Measurements from ENCODE around the gene RNF222. TPM values are rescaled to one million over a fixed set of nuclear protein-coding genes. Genes with fewer than 3 reads are reported as not detected.

RNF222 gene
- polyA plus RNA-seq, 1 of the 3 experiments (the other 2 are of a cell fraction) = not detected

GRCh38 chr17:8410883-8411238 lies 13.2 kb upstream of the RNF222 start:
- POLR2A ChIA-PET = no interaction called here

GRCh38 chr17:8409966-8410882 lies 12.6 kb upstream of the RNF222 start:
- Histone ChIP-seq H4K20me1 (ENCODE audit: insufficient read depth) (no peaks in the 10 kb centered on the region), H3K4me1 (ENCODE audit: control insufficient read depth in 1 of 2, insufficient read depth in 2 of 2, low read depth in 1 of 2, low read length in 1 of 2) (no peaks in the 10 kb centered on the region), H3K79me2 (ENCODE audit: insufficient read depth) (no peaks in the 10 kb centered on the region), H3K36me3 (replicated peaks in 1 of 2; ENCODE audit: control insufficient read depth in 1 of 2, insufficient read depth in 2 of 2, low read length in 1 of 2) (no peaks in the 10 kb centered on the region), H2AFZ (ENCODE audit: low read depth) (peak overlapping the region; percentile 81), H3K4me3 (ENCODE audit: low read depth in 2 of 2, low read length in 1 of 2) (peak overlapping the region in 1 of 2 experiments; percentile 48; a peak in 1 of 4 replicates), H3K4me2 (peak overlapping the region; percentile 54), H3K9me2 (no peaks in the 10 kb centered on the region), H3K27me3 (ENCODE audit: insufficient read depth) (peaks cover 17% of the 10 kb centered on the region; the same call in 1 of the 2 replicates), H3K9ac (no peak overlapping the region), H3F3A (replicated peaks; ENCODE audit: insufficient read depth) (no peaks in the 10 kb centered on the region), H3K9me3 (no peaks in the 10 kb centered on the region), H3K27ac (ENCODE audit: low read depth in 2 of 2, low read length in 1 of 2) (no peak overlapping the region)
- ChIA-PET POLR2A (interaction anchor here (1.0 kb wide), 1 partner anchor 336 kb away, joined by 3 read pairs; no protein-coding TSS in a partner anchor), CTCF (interaction anchor here (0.6 to 6.9 kb wide), 31 partner anchors 8 to 1529 kb away, joined by 3 to 82 read pairs (median 4); partner anchors contain the start of genes CCDC42, KRABD2 and MYH10)
- peak; percentile 80 for DNase-seq
- 24% methylated on average over 17 of the region's 19 CpGs for WGBS (ENCODE audit: low lambda C conversion rate)
- no peak for TF ChIP-seq POLR2AphosphoS5 (IDR thresholded peaks at IDR 0.05; ENCODE audit: low read depth, low read length)
- TF ChIP-seq NRF1 (IDR thresholded peaks at IDR 0.05; ENCODE audit: low read depth, low read length) = no peak
- TF ChIP-seq USF2 (IDR thresholded peaks at IDR 0.05; ENCODE audit: borderline replicate concordance, low read depth, low read length) = no peak
- no peak for TF ChIP-seq GATA2 (CRISPR knock-in tag; IDR thresholded peaks at IDR 0.05)
- 0 out of 2 replicates have a peak, but pooled peaks have one; percentile 23 for TF ChIP-seq REST (IDR thresholded peaks at IDR 0.05; ENCODE audit: low read depth, low read length)
- no peak for TF ChIP-seq RFX5 (IDR thresholded peaks at IDR 0.05; ENCODE audit: low read length)
- no peak for TF ChIP-seq MEF2A (IDR thresholded peaks at IDR 0.05; ENCODE audit: borderline replicate concordance, low read depth)
- TF ChIP-seq MAX (IDR thresholded peaks at IDR 0.05; ENCODE audit: low read depth) = no peak; the same call in 1 of the 2 replicates
- TF ChIP-seq SMC3 (IDR thresholded peaks at IDR 0.05; ENCODE audit: low read depth, low read length) = peak; percentile 94
- no peak for TF ChIP-seq TEAD4 (IDR thresholded peaks at IDR 0.05; ENCODE audit: borderline replicate concordance, insufficient read depth)
- no peak for TF ChIP-seq USF1 (IDR thresholded peaks at IDR 0.05; ENCODE audit: borderline replicate concordance, low read depth)
- TF ChIP-seq TCF12 (IDR thresholded peaks at IDR 0.05) = no peak

More at GRCh38 chr17:8410883-8411238, 13.2 kb upstream of the RNF222 start:
- Histone ChIP-seq H3K9me2 (no peaks in the 10 kb centered on the region), H3K36me3 (replicated peaks in 1 of 2; ENCODE audit: control insufficient read depth in 1 of 2, insufficient read depth in 2 of 2, low read length in 1 of 2) (no peaks in the 10 kb centered on the region), H2AFZ (ENCODE audit: low read depth) (no peak overlapping the region), H3K4me1 (ENCODE audit: control insufficient read depth in 1 of 2, insufficient read depth in 2 of 2, low read depth in 1 of 2, low read length in 1 of 2) (no peaks in the 10 kb centered on the region), H3F3A (replicated peaks; ENCODE audit: insufficient read depth) (no peaks in the 10 kb centered on the region), H4K20me1 (ENCODE audit: insufficient read depth) (no peaks in the 10 kb centered on the region), H3K27me3 (ENCODE audit: insufficient read depth) (peaks cover 17% of the 10 kb centered on the region; the same call in 1 of the 2 replicates), H3K79me2 (ENCODE audit: insufficient read depth) (no peaks in the 10 kb centered on the region), H3K9ac (no peak overlapping the region), H3K4me3 (ENCODE audit: low read depth in 2 of 2, low read length in 1 of 2) (no peak overlapping the region), H3K4me2 (peak overlapping the region; percentile 54; the same call in 1 of the 2 replicates), H3K9me3 (no peaks in the 10 kb centered on the region), H3K27ac (ENCODE audit: low read depth in 2 of 2, low read length in 1 of 2) (no peak overlapping the region)
- WGBS (ENCODE audit: low lambda C conversion rate) = 40% methylated on average over 1 of the region's 1 CpG
- CTCF ChIA-PET = interaction anchor here (0.6 to 6.9 kb wide), 17 partner anchors 10 to 429 kb away, joined by 3 to 82 read pairs (median 4); partner anchors contain the start of genes CCDC42 and NDEL1
- no peak for DNase-seq
- no peak for TF ChIP-seq FOXM1 (IDR thresholded peaks at IDR 0.05; ENCODE audit: low read depth)
- no peak for TF ChIP-seq ZBTB33 (IDR thresholded peaks at IDR 0.05; ENCODE audit: borderline replicate concordance, low read depth)
- TF ChIP-seq RXRA (IDR thresholded peaks at IDR 0.05; ENCODE audit: borderline replicate concordance, low read depth) = no peak
- no peak for TF ChIP-seq NRF1 (IDR thresholded peaks at IDR 0.05; ENCODE audit: low read depth, low read length)
- no peak for TF ChIP-seq ELF1 (IDR thresholded peaks at IDR 0.05)

Data from SK-N-SH (cell line).